A549 treated with RU486 at 1 μM for 4 hours (cell line): ENCODE results near the gene SPATA31C2. TPM values are rescaled to one million over a fixed set of nuclear protein-coding genes. Genes with fewer than 3 reads are reported as not detected.

Experiments used
- total RNA-seq: library from RNA; stranded (reverse); fragments of 200-300 nt; extraction: Qiagen RNA extraction; gene quantifications from 5 replicates; pipeline ENCODE4 v1.2.3, GENCODE V29; 2022; ENCODE audit warnings: low read depth

Gene SPATA31C2
- not detected in 5 replicates for total RNA-seq

GRCh38 chr9:88138375-88138774 is at the start of gene SPATA31C2:
SPATA31C2 (minus strand) TSS chr9:88138475; CDS start chr9:88138446, 29 bp downstream.

Other genes starting within 250 kb of the SPATA31C2 start
- gene SPATA31C1, start 220.5 kb downstream of the SPATA31C2 start, total RNA-seq = not detected in 5 replicates
- 6.6 to 9.4 TPM (median 8.7 TPM) in 5 replicates for gene CDK20, start 163.9 kb downstream of the SPATA31C2 start, total RNA-seq
- gene SPIN1, start 250.0 kb upstream of the SPATA31C2 start, total RNA-seq = 22.7 to 39.7 TPM (median 38.6 TPM) in 5 replicates